ENCODE data around the gene SIRT3.
A peak's percentile ranks its signal among the peaks of the same experiment; 100 is the strongest.
"Not testable (repeated sequence)": the region's sequence is repeated elsewhere in the genome, so short reads cannot be mapped to it uniquely, and the experiment has no call there.

The SIRT3 gene

DNA sequence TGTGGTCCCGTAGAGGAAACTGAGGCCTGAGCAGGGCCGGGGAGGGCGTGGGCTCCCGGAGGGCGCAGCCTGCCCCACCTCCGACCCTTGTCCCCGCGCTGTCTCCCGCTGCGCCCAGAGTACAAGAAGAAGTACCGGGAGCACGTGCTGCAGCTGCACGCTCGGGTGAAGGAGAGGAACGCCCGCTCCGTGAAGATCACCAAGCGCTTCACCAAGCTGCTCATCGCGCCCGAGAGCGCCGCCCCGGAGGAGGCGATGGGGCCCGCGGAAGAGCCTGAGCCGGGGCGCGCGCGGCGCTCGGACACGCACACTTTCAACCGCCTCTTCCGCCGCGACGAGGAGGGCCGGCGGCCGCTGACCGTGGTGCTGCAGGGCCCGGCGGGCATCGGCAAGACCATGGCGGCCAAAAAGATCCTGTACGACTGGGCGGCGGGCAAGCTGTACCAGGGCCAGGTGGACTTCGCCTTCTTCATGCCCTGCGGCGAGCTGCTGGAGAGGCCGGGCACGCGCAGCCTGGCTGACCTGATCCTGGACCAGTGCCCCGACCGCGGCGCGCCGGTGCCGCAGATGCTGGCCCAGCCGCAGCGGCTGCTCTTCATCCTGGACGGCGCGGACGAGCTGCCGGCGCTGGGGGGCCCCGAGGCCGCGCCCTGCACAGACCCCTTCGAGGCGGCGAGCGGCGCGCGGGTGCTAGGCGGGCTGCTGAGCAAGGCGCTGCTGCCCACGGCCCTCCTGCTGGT lies 44.0 kb upstream of the SIRT3 start:
- H3K4me1 ChIP-seq (ENCODE audit: control insufficient read depth, insufficient read depth, low read length), result no peaks in the 10 kb centered on the region
- peaks cover 73% of the 10 kb centered on the region for H3K27me3 ChIP-seq (ENCODE audit: control insufficient read depth, insufficient read depth, low read length)
- no peak overlapping the region for H3K4me3 ChIP-seq (ENCODE audit: low read length)
- no peak overlapping the region for H3K9ac ChIP-seq (ENCODE audit: low read depth, low read length)
- no peaks in the 10 kb centered on the region for H3K36me3 ChIP-seq (ENCODE audit: insufficient read depth, low read length)
- no peaks in the 10 kb centered on the region for H3K9me3 ChIP-seq (replicated peaks; ENCODE audit: low read length)
- H3K4me2 ChIP-seq (ENCODE audit: low read length), result peak overlapping the region; percentile 52

DNA sequence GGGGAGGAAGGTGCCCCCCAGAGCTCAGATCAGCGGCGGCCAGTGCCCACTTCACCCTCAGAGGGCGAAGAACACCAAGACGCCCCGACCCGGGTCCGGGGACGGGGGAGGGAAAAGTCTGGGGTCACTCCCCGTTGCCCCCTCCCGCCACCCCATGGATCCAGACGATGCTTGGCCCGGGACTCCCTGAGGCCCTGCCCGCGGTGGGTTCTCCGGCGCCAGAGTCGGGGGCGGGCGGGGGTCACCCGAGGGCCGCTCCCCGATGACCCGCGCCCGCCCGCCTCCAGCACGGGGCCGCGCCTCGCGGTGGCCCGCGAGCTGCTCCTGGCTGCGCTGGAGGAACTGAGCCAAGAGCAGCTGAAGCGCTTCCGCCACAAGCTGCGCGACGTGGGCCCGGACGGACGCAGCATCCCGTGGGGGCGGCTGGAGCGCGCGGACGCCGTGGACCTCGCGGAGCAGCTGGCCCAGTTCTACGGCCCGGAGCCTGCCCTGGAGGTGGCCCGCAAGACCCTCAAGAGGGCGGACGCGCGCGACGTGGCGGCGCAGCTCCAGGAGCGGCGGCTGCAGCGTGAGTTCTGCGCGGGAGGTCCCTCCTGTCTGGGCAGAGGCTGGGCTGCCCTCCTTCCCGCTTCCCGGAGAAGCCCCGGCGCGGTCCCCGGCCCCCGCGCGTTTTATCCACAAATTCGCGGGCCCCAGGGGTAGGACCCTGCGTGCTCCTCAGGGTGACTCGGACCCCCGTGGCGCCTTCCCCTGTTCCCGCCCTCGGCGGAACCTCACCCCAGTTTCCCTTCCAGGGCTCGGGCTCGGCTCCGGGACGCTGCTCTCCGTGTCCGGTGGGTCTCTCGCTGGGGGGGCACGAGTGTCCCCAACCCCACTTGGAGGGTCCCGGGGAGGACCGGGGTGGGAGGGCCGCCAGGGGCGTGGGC lies 43.2 kb upstream of the SIRT3 start:
- H3K9me3 ChIP-seq (replicated peaks; ENCODE audit: low read length), result no peaks in the 10 kb centered on the region
- H3K4me2 ChIP-seq (ENCODE audit: low read length), result no peak overlapping the region
- H3K9ac ChIP-seq (ENCODE audit: low read depth, low read length), result no peak overlapping the region
- H3K4me3 ChIP-seq (ENCODE audit: low read length), result no peak overlapping the region
- H3K27me3 ChIP-seq (ENCODE audit: control insufficient read depth, insufficient read depth, low read length), result peaks cover 80% of the 10 kb centered on the region
- H3K36me3 ChIP-seq (ENCODE audit: insufficient read depth, low read length), result no peaks in the 10 kb centered on the region
- no peaks in the 10 kb centered on the region for H3K4me1 ChIP-seq (ENCODE audit: control insufficient read depth, insufficient read depth, low read length)

DNA sequence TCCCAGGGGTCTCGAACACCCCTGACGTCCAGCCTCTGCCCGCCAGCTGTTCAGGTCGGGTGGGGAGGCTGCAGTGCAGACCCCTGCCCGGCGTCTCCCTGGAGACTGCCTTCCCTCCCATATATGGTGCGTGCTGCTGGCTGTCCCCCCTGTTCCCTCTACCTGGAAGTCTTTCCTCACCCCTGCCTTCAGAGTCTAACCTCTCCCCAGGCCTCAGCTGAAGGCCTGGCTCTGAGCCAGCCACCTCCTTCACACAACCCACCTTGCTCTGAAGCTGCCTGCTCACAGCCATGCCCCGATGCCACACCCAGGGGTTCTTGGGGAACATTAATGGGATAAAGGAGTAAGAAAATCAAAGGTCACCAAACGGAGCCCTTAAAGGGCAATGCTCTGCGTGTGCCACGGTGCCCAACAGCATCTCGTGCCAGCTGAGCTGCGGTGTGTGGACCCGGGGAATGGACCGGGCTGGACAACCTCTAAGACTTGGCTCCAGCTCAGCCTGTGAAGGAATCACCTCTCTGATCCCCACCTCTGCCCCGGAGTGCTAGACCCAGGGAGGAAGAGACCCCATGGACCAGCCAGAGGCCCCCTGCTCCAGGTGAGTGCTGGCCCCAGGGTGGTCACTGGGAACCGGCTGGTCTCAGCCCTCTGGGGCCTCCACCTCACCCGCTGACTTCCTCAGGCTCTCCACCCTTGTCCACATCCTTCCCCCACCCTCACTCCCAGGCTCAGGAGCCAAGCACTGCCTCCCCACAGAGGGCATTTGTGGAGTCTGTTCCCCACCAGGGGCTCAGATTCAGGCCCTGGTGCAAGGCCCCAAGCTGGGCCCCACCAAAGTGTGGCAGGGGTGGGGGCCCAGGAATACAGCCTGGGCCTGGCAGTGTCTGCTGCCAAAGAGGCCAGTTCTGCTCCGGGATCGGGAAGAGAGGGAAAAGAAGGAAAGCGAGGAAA lies 42.1 kb upstream of the SIRT3 start, which contains the start of gene NLRP6:
Gene NLRP6, plus strand, starts transcription at position 407 of the 951 bp plus-strand sequence. Its CDS starts 163 bp downstream, at position 570.
- no peak within 1 kb of the TSS for H3K4me3 ChIP-seq (ENCODE audit: low read length)
- no peaks in the 10 kb centered on the region for H3K36me3 ChIP-seq (ENCODE audit: insufficient read depth, low read length)
- H3K9me3 ChIP-seq (replicated peaks; ENCODE audit: low read length), result no peaks in the 10 kb centered on the region
- H3K27me3 ChIP-seq (ENCODE audit: control insufficient read depth, insufficient read depth, low read length), result peaks cover 82% of the 10 kb centered on the region
- H3K4me2 ChIP-seq (ENCODE audit: low read length), result no peak within 1 kb of the TSS
- H3K4me1 ChIP-seq (ENCODE audit: control insufficient read depth, insufficient read depth, low read length), result no peaks in the 10 kb centered on the region
- H3K9ac ChIP-seq (ENCODE audit: low read depth, low read length), result no peak within 1 kb of the TSS

DNA sequence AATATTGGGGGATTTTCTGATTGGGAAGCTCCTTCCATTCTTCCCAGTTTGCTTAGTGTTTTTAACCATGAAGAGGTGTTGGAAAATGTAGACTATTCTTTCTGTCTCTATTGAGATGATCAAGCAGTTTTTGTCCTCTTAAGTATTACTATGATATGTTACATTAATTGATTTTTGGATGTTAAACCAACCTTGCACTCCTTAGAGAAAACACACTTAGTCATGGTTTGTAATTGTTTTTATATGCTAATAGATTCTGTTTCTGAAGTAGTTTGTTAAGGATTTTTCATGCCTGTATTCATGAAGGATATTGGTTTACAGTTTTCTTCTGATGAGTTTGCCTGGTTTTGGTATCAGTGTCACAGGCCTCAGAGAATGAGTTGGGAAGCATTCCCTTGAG lies 40.1 kb upstream of the SIRT3 start:
- Histone ChIP-seq H3K36me3 (ENCODE audit: insufficient read depth, low read length) (no peaks in the 10 kb centered on the region), H3K4me2 (ENCODE audit: low read length) (no peak overlapping the region), H3K4me1 (ENCODE audit: control insufficient read depth, insufficient read depth, low read length) (no peaks in the 10 kb centered on the region), H3K27me3 (ENCODE audit: control insufficient read depth, insufficient read depth, low read length) (peaks cover 76% of the 10 kb centered on the region), H3K9me3 (replicated peaks; ENCODE audit: low read length) (no peaks in the 10 kb centered on the region), H3K9ac (ENCODE audit: low read depth, low read length) (no peak overlapping the region), H3K4me3 (ENCODE audit: low read length) (no peak overlapping the region)

DNA sequence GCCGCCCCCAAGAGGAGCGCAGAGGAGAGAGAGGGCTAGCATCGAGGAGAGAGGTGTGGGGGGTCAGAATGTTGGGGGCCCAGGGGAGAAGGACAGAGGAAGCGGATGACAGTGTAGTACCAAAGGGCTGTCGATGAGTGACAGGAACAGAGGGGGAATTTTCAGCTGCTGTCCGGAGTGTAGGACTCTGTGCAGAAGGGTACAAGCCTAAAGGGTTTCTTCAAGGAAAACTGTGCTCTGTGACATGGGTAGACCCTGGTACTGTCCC lies 36.7 kb upstream of the SIRT3 start:
- Histone ChIP-seq H3K4me3 (ENCODE audit: low read length) (no peak overlapping the region), H3K9ac (ENCODE audit: low read depth, low read length) (no peak overlapping the region), H3K4me1 (ENCODE audit: control insufficient read depth, insufficient read depth, low read length) (no peaks in the 10 kb centered on the region), H3K4me2 (ENCODE audit: low read length) (no peak overlapping the region), H3K9me3 (replicated peaks; ENCODE audit: low read length) (no peaks in the 10 kb centered on the region), H3K36me3 (ENCODE audit: insufficient read depth, low read length) (no peaks in the 10 kb centered on the region), H3K27me3 (ENCODE audit: control insufficient read depth, insufficient read depth, low read length) (peaks cover 60% of the 10 kb centered on the region)

DNA sequence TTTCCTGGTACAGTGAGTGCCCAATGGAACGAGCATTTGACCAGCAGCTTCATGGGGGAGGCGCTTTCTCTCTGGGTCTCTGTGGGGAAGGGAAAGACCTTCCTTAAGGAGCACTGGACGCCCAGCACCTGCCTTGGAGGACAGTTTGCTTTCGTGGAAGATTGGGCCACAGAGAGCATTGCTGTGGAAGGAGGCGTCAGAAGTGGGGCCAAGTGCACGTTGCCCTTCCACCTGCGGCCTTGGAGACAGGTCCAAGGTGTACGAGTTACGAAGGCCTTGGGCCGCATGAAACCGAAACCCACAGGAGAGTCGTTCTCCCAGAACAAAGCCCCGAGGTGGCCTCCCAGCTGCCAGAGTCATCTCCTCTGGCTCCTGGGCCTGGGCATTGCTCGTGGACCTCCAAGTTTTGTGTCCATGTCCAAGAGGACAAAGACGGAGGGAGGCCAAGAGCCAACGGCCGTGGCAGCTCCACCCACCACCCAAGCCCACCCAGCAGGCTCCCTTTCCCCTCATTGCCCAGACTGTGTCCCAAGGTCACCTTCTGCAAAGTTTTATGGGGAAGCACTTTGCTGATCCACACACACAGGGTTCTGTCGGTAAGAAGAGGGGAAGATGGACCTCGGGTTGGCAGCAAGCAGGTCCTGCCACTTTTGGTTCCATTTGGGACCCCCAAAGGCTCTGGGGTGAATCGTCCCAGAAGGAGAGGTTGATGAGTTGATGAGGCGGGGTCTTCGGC lies 36.2 kb upstream of the SIRT3 start:
- H3K27me3 ChIP-seq (ENCODE audit: control insufficient read depth, insufficient read depth, low read length), result peaks cover 55% of the 10 kb centered on the region
- no peak overlapping the region for H3K4me3 ChIP-seq (ENCODE audit: low read length)
- no peaks in the 10 kb centered on the region for H3K9me3 ChIP-seq (replicated peaks; ENCODE audit: low read length)
- H3K36me3 ChIP-seq (ENCODE audit: insufficient read depth, low read length), result no peaks in the 10 kb centered on the region
- H3K4me1 ChIP-seq (ENCODE audit: control insufficient read depth, insufficient read depth, low read length), result no peaks in the 10 kb centered on the region
- H3K9ac ChIP-seq (ENCODE audit: low read depth, low read length), result no peak overlapping the region
- no peak overlapping the region for H3K4me2 ChIP-seq (ENCODE audit: low read length)

DNA sequence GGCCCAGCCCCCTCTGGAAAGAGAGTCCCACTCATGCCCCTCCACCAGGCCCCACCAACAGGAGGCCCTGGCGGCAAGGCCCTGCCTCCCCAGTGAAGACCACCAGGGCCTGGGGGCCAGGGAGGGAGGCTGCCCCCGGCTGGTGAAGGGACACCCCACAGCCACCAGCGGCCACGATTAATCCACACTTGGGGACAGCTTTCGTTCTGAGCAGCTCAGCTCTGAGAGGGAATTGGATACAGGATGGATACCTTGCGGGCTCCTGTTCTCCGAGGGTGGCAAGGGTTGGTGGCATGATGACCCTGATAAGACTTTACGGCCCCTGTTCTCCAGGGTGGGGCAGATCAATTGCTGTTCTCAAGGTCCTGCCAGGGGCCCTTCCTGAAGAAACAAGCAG lies 35.2 kb upstream of the SIRT3 start:
- no peak overlapping the region for H3K9ac ChIP-seq (ENCODE audit: low read depth, low read length)
- H3K36me3 ChIP-seq (ENCODE audit: insufficient read depth, low read length), result no peaks in the 10 kb centered on the region
- H3K9me3 ChIP-seq (replicated peaks; ENCODE audit: low read length), result no peaks in the 10 kb centered on the region
- no peak overlapping the region for H3K4me3 ChIP-seq (ENCODE audit: low read length)
- H3K4me1 ChIP-seq (ENCODE audit: control insufficient read depth, insufficient read depth, low read length), result no peaks in the 10 kb centered on the region
- H3K4me2 ChIP-seq (ENCODE audit: low read length), result no peak overlapping the region
- peaks cover 50% of the 10 kb centered on the region for H3K27me3 ChIP-seq (ENCODE audit: control insufficient read depth, insufficient read depth, low read length)

DNA sequence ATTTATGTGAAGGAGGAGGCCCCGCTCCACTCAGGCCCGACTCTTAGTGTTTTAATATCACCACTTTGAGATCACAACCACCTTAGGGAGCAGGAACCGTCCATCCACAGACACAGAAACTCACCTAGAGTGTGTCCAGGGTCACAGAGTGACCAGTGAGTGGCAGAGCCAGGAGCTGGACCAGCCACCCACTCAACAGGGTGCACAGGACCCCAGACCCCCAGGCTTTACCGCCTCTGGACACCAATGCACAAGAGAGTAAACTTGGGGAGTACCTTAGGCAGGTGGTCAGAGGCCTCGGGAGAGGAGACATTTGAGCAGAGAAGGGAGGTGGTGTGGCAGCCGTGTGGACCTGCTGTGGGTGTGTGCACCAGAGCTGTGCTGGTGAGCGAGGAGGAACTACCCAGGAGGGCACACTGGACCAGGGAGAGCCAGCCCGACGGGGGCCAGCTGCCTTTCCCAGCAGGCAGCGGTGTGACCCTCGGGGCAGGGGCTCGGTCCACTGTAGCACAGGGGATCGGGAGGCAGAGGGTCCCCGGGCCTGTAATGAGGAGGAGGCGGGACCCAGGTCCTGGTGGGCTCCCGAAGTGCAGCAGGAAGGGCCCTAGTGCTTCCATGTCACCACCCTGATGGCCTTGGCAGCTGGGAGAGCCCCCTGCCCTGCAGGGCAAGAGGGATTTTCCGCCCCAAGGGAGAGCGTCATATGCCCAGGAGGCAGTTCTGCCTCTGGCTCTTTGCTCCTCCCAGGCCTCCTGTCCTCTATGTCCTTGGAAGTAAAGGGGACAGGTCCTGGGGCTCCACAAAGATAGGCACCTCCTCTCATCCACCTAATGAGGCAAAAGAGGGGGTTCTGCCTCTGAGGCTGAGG lies 34.5 kb upstream of the SIRT3 start:
- Histone ChIP-seq H3K4me3 (ENCODE audit: low read length) (no peak overlapping the region), H3K4me2 (ENCODE audit: low read length) (no peak overlapping the region), H3K9me3 (replicated peaks; ENCODE audit: low read length) (no peaks in the 10 kb centered on the region), H3K36me3 (ENCODE audit: insufficient read depth, low read length) (no peaks in the 10 kb centered on the region), H3K9ac (ENCODE audit: low read depth, low read length) (no peak overlapping the region), H3K4me1 (ENCODE audit: control insufficient read depth, insufficient read depth, low read length) (no peaks in the 10 kb centered on the region), H3K27me3 (ENCODE audit: control insufficient read depth, insufficient read depth, low read length) (peaks cover 50% of the 10 kb centered on the region)

DNA sequence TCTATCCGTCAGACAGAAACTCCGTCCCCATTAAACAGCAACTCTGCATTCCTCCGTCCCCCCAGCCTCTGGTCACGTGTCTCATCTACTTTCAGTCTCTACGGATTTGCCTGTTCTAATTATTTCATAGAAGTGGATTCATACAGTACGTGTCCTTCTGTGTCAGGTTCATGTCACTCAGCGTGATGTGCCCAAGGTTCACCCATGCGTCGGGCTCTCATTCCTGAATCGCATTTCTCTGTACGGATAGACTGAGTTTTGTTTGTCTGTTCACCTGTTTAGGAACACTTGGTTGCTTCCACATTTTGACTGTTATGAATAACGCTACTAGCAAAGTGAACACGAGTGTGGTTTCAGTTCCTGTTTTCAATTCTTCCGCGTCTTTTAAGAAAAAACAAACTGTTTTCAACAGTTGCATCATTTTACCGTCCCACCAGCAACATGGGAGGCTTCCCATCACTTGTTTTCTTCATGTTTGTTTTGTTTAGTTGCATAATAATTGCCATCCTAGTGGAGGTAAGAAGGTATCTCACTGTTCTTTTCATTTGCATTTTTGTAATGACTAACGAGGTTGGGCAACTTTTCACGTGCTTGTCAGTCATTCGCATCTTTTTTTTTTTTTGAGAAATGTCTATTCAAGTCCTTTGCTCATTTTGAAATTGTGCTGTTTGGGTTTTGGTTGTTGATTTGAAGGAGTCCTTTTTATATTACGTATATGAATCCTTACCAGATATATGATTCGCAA lies 33.2 kb upstream of the SIRT3 start:
- H3K4me3 ChIP-seq (ENCODE audit: low read length), result no peak overlapping the region
- H3K9me3 ChIP-seq (replicated peaks; ENCODE audit: low read length), result no peaks in the 10 kb centered on the region
- H3K27me3 ChIP-seq (ENCODE audit: control insufficient read depth, insufficient read depth, low read length), result peaks cover 38% of the 10 kb centered on the region
- peak overlapping the region; percentile 48 for H3K4me2 ChIP-seq (ENCODE audit: low read length)
- H3K36me3 ChIP-seq (ENCODE audit: insufficient read depth, low read length), result no peaks in the 10 kb centered on the region
- H3K9ac ChIP-seq (ENCODE audit: low read depth, low read length), result no peak overlapping the region
- H3K4me1 ChIP-seq (ENCODE audit: control insufficient read depth, insufficient read depth, low read length), result no peaks in the 10 kb centered on the region

DNA sequence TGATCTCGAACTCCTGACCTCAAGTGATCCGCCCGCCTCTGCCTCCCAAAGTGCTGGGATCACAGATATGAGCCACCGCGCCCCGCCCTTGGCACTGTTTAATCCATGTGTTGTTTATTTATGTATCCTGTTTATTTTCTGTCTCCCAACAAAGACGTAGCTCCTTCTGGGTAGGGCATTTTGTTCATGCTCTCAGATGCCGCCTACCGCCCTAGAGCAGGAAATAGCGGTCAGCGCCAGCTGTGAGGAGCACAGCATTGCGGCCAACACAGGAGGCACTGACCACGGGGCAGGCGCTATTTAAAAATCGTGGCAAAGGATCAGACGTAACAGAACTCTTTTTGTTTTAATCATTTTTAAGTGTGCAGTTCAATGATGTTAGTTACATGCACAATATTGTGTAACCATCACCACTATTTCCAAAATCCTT lies 32.6 kb upstream of the SIRT3 start:
- Histone ChIP-seq H3K27me3 (ENCODE audit: control insufficient read depth, insufficient read depth, low read length) (peaks cover 32% of the 10 kb centered on the region), H3K4me2 (ENCODE audit: low read length) (peak overlapping the region; percentile 48)
- not testable (repeated sequence) for H3K4me1 ChIP-seq (ENCODE audit: control insufficient read depth, insufficient read depth, low read length); H3K4me3 ChIP-seq (ENCODE audit: low read length); H3K36me3 ChIP-seq (ENCODE audit: insufficient read depth, low read length); H3K9me3 ChIP-seq (replicated peaks; ENCODE audit: low read length); H3K9ac ChIP-seq (ENCODE audit: low read depth, low read length)
